HG03575 (cell line): ENCODE measurements around the gene SNX19.
"Not testable (repeated sequence)": the region's sequence is repeated elsewhere in the genome, so short reads cannot be mapped to it uniquely, and the experiment has no call there.

Experiments used
- ATAC-seq: cut with Tn5 transposase; IDR thresholded peaks from one replicate; pipeline ENCODE4 v1.9.1; 2021; ENCODE audit not compliant: unreplicated experiment, insufficient number of reproducible peaks, low FRiP score; ENCODE audit errors: extremely low read depth

The SNX19 gene

GRCh38 chr11:130916238-130916855 lies at the start of gene SNX19:
Gene SNX19, minus strand, starts transcription at chr11:130916479. Its CDS starts 540 bp downstream, at chr11:130915939.
- peak; percentile 94 for ATAC-seq

GRCh38 chr11:130964058-130964792 lies 47.9 kb upstream of the SNX19 start:
- ATAC-seq: no peak

DNA sequence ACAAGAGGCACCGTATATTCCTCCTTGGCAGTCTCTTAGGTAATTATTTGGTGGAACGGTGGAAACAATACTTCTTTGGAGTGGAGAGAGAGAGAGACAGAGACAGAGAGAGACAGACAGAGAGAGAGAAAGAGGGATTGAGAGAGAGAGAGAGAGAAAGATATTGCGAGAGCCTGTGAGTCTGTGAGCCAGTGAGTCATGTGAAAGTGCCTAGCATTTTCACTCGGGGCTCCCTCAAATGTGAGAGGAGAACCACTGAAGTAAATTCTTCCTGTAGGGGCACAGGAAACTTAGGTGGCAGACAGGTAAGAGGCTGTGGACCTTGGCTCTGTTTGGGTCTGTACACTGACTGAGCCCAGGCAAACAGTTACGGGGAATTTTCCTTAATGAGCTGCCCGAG lies 31.6 kb upstream of the SNX19 start:
- ATAC-seq: no peak

- ATAC-seq: no peak
These were observed 31.2 kb upstream of the SNX19 start for GRCh38 chr11:130947481-130947880.

DNA sequence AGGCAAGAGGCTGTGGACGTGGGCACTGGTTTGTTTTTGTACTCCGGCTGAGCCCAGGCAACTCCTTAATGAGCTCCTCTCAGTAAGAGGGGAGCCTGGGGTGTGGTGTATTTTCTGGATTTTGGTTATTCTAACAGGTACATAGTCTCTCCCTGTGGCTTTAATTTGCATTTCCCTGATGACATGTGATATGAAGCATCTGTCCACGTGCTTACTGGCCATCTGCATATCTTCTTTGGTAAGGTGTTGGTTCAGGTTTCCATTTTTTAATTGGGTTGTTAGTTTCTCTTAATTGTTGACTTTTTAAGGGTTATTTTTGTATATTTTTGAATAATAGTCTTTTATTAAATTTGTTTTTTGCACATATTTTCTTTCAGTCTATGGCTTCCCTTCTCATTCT lies 30.8 kb upstream of the SNX19 start:
- ATAC-seq: no peak

DNA sequence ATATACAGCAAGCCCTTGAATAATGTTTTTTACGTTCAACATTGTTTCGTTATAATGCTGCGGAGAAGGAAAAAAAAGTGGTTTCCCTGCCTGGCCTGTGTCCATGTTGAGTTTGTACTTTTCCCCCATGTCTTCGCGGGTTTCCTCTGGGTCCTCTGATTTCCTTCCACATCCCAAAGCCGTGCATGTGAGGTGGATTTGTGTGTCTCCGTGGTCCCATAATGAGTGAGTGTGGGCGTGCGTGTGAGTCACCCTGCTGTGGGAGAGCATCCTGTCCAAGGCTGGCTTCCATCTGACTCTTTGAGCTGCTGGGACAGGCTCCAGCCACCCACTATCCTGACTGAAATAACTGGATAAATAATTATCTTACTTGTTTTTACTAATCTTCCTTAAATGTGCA lies 29.6 kb upstream of the SNX19 start:
- ATAC-seq: no peak

GRCh38 chr11:130940706-130941105 lies 24.4 kb upstream of the SNX19 start:
- no peak for ATAC-seq

GRCh38 chr11:130937051-130937450 lies 20.8 kb upstream of the SNX19 start:
- ATAC-seq: no peak

GRCh38 chr11:130932086-130932712 lies 15.9 kb upstream of the SNX19 start:
- no peak for ATAC-seq

- ATAC-seq: no peak
These were observed 8.5 kb upstream of the SNX19 start for GRCh38 chr11:130924750-130925149.

- ATAC-seq: not testable (repeated sequence)
These were observed 4.3 kb upstream of the SNX19 start for GRCh38 chr11:130920612-130921011.

- no peak for ATAC-seq
These were observed 1.8 kb upstream of the SNX19 start for GRCh38 chr11:130918081-130918480.

DNA sequence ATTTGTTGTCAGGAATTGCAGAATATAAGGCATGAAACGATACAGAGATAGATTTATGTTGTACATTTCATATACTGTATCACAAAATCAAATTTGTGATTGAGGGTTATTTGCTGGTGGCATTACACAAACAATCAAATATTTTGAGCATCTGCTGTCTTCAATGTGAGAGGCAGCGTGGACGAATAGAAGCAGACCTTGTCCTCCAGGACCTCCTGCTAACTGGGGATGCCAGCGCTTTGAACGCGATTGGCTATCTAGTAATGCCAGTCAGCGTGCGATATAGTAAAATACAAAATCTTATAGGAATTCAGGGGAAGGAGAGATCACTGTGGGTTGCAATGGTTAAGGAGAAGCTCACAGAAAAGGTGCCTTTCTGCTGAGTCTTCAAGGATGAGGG lies 631 bp upstream of the SNX19 start:
- ATAC-seq: no peak

- no peak for ATAC-seq
These were observed 559 bp downstream of the SNX19 start for GRCh38 chr11:130915603-130916237.

GRCh38 chr11:130913268-130913667 lies 3.0 kb downstream of the SNX19 start:
- ATAC-seq: no peak

- no peak for ATAC-seq
These were observed 3.7 kb downstream of the SNX19 start for GRCh38 chr11:130912552-130912951.

DNA sequence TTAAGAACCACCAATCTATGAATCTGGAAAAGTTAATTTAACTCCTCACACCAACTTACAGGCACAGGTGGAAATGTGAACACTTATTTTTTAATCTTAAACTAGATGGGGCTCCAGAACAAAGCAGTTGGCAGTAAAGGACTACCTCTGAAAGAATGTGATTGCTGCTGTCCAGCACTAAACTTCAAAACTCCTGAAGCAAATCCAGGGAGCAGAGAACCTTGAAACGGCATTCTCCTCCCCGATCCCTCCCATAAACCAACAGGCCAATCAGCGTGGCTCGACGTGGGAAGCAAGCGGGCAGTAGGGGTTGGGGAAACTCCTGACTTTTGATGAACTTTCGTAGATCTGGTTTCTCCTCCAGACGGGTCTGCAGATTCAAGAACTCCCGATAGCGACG lies 5.0 kb downstream of the SNX19 start:
- no peak for ATAC-seq

GRCh38 chr11:130909650-130910049 lies 6.6 kb downstream of the SNX19 start:
- no peak for ATAC-seq

DNA sequence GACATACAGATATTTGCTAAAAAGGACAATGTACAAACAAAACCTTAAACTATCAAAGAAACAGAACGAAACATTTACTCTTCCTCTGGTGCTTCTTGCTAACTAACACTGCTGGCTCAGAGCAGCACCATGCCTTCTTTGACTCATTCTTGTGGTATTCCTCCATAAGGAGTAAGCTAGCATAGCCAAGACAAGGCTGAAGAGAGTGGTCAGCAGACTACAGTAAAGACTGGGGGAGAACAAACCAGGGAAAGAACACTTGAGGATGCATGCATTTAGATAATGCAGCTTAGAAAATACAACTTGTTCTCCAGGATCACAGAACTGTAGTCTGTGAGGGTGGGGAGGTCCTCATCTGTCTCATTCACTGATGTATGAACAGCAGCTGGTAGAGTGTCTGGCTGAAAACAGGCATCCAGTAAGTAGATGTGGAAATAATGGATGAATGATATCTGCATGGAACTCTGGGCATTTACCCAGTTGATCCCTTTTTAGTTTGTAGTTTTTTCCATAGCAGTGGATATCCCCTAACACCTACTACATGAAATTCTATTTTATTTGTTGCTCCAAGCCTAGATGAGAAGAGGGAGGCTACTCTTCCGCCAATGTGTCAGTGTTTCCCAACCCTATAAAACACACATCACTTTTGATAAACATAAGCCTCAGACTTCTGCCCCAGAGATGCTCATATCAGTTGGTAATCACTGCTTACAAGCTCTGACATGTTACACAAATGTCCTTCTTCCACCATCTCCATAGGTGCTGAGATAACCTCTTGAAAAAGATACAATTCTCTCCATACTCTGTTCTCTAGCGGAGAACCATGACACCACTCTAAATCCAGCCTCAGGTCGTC lies 7.3 kb downstream of the SNX19 start:
- no peak for ATAC-seq
